Daoy (cell line): ENCODE results near the gene CHRM1. TPM values are rescaled to one million over a fixed set of nuclear protein-coding genes. Genes with fewer than 3 reads are reported as not detected.
"Not testable (repeated sequence)": the region's sequence is repeated elsewhere in the genome, so short reads cannot be mapped to it uniquely, and the experiment has no call there.

Experiments used
- DNase-seq: peaks from one replicate; pipeline ENCODE4 v3.0.0-alpha.2; 2015; ENCODE audit warnings: low read depth
- total RNA-seq: library from RNA; depleted of rRNA; stranded (reverse); fragments of >200 nt; shearing (Covaris generic); gene quantifications from 2 replicates; pipeline ENCODE4 v1.2.3, GENCODE V29; 2014; rRNA removed

Gene CHRM1
- total RNA-seq, 1 experiment from 2014 or later: not detected

DNA sequence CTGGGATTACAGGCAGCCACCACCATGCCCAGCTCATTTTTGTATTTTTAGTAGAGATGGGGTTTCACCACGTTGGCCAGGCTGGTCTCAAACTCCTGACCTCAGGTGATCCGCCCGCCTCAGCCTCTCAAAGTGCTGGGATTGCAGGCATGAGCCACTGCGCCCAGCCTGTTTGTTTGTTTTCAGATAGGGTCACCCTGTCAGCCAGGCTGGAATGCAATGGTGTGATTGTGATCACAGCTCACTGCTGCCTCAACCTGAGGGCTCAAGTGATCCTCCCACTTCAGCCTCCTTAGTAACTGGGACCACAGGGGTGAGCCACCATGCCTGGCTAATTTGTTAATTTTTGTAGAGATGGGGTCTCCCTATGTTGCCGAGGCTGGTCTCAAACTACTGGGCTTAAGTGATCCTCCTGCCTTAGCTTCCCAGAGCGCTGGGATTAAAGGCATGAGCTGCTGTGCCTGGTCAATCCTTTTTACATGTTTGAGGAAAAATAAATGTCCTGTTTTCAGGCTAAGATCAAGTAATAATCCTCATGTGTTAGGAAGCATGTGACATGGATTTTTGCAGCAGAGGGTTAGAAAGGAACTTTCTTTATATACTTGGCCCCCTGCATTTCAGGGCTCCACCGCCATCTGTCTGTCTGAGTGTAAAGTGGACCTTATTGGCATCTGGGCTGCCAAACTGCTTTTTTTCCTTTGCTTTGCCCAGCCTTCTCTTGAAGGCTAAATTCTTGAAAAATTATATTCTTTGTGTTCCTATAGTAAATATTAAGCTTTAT lies 45.3 kb downstream of the CHRM1 start:
- DNase-seq: no peak

DNA sequence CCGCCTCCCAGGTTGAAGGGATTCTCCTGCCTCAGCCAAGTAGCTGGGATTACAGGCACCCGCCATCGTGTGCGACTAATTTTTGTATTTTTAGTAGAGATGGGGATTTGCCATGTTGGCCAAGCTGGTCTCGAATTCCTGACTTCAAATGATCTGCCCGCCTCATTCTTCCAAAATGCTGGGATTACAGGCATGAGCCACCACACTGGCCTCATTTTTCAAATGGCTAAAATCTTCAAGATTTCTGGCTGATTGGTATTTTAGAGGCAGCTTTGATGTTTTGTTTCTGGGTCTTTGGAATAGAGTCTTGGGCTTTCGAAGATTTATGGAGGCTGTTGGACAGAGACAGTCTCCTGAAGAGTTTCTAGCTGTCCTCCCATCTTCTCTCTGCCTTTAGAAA lies 46.3 kb downstream of the CHRM1 start:
- DNase-seq: no peak

DNA sequence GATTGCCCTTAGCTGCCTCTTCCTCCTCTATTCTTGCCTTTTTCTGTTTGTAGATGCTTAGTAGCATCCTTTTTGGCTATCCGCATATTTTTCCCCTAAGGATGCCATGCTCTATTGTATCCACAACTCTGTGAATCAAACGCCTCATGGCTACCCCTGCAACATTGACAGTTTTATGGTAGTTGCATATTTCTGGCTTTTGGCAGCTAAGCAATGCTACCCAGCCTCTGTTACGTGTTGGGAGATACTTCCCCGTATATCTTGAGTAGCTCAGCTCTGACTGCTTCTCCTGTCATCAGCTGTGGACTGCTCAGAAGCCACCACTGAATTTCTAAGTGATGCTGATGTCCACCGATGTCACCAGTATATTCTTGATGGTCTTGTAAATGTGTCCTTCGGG lies 55.5 kb downstream of the CHRM1 start:
- no peak for DNase-seq

DNA sequence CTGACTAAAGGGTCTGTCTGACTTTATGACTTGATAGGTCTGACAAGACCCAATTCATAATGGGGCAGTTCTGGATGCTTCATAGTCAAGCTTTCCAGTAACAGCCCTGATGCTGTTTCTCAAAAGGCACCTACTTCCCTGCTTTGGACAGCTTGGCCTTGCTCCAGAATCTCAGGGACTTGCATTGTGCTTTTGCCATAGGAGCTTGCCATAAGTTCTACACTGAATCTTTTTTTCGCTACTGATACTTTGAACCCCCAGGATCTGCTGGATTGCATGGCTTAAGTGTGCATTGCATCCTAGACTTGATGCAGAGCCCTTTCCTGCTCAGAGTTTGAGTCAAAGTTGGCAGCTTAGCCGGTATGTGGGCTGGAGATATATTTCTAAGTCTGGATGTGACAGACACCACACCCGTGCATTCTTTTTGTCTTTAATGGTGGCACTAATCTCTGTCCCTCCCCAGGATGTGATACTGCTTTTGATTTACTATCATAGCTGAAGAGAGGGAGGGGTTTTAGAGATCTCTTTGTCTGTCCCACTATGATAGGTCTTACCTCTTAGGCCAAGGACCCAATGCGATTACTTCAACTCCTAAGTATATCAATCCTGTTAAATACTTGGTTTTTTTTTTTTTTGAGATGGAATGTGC lies 57.4 kb downstream of the CHRM1 start:
- no peak for DNase-seq

DNA sequence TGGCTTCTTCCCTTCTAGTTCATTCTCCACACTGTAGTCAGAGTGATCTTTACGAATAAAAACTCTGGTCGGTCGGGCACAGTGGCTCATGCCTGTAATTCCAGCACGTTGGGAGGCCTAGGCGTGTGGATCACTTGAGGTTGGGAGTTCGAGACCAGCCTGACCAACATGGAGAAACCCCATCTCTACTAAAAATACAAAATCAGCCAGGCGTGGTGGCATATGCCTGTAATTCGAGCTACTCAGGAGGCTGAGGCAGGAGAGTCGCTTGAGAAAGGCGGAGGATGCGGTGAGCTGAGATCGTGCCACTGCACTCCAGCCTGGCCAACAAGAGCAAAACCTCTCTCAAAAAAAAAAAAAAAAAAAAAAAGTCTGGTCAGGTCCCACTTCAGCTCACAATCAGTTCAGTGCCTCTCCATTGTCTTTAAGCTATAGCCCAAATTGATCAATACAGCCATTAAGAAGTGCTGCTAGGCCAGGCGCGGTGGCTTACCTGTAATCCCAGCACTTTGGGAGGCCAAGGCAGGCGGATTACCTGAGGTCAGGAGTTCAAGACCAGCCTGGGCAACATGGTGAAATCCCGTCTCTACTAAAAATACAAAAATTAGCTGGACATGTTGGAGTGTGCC lies 59.5 kb downstream of the CHRM1 start:
- not testable (repeated sequence) for DNase-seq

DNA sequence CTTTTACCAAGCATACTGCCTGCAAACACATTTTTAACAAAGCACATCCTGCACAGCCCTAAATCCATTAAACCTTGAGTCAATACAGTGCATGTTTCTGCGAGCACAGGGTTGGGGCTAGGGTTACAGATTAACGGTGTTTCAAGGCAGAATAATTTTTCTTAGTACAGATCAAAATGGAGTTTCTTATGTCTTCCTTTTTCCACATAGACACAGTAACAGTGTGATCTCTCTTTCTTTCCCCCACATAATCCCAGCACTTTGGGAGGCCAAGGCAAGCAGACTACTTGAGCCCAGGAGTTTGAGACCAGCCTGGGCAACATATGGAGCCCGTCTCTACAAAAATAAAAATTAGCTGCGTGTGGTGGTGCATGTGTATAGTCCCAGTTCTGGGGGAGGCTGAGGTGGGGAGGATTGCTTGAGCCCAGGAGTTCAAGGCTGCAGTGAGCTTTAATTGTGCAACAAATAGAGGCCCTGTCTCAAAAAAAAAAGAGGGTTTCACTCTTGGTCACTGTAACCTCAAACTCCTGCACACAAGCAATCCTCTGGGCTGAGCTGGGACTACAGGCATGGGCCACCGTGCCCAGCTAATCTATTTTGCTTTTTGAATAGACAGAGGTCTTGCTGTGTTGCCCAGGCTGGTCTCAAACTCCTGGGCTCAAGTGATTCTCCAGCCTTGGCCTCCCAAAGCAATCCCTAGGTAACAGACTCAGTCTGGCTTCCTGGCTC lies 60.2 kb downstream of the CHRM1 start:
- no peak for DNase-seq

DNA sequence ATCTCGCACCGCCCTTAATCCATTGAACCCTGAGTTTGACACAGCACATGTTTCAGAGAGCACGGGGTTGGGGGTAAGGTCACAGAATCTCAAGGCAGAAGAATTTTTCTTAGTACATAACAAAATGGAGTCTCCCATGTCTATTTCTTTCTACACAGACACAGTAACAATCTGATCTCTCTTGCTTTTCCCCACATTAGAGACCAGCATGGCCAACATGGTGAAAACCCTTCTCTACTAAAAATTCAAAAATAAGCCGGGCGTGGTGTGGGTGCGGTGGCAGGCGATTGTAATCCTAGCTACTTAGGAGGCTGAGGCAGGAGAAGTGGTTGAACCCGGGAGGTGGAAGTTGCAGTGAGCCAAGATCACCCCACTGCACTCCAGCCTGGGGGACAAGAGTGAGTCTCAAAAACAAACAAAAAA lies 61.9 kb downstream of the CHRM1 start:
- DNase-seq: not testable (repeated sequence)

Other genes with a start within 250 kb of the CHRM1 start
- 7.7 and 17.7 TPM in 2 replicates for gene UQCC3, start 249.7 kb downstream of the CHRM1 start, total RNA-seq
- gene LBHD1, start 249.1 kb downstream of the CHRM1 start, total RNA-seq: 4.9 and 6.0 TPM in 2 replicates
- 132 and 157 TPM in 2 replicates for gene UBXN1, start 242.3 kb downstream of the CHRM1 start, total RNA-seq
- gene LRRN4CL, start 231.8 kb downstream of the CHRM1 start, total RNA-seq: 0.98 TPM in 1 of 2 replicates, not detected in the other
- gene BSCL2, start 213.9 kb downstream of the CHRM1 start, total RNA-seq: 56.9 and 79.5 TPM in 2 replicates
- not detected in 2 replicates for gene GNG3, start 213.7 kb downstream of the CHRM1 start, total RNA-seq
- 6.8 and 8.2 TPM in 2 replicates for gene HNRNPUL2, start 193.9 kb downstream of the CHRM1 start, total RNA-seq
- gene TTC9C, start 192.9 kb downstream of the CHRM1 start, total RNA-seq: 36.7 and 51.0 TPM in 2 replicates
- 9.2 and 11.7 TPM in 2 replicates for gene ZBTB3, start 167.2 kb downstream of the CHRM1 start, total RNA-seq
- gene POLR2G, start 159.8 kb downstream of the CHRM1 start, total RNA-seq: 94.5 and 97.1 TPM in 2 replicates
- gene TAF6L, start 150.0 kb downstream of the CHRM1 start, total RNA-seq: 18.3 and 27.4 TPM in 2 replicates
- 40.8 and 64.5 TPM in 2 replicates for gene TMEM179B, start 134.0 kb downstream of the CHRM1 start, total RNA-seq
- 23.2 and 32.2 TPM in 2 replicates for gene TMEM223, start 129.4 kb downstream of the CHRM1 start, total RNA-seq
- gene NXF1, start 115.9 kb downstream of the CHRM1 start, total RNA-seq: 28.4 and 29.3 TPM in 2 replicates
- gene STX5, start 89.3 kb downstream of the CHRM1 start, total RNA-seq: 26.0 and 28.2 TPM in 2 replicates
- gene TEX54, start 88.5 kb downstream of the CHRM1 start, total RNA-seq: not detected in 2 replicates
- gene WDR74, start 81.8 kb downstream of the CHRM1 start, total RNA-seq: 147 and 152 TPM in 2 replicates
- gene SLC3A2, start 40.5 kb downstream of the CHRM1 start, total RNA-seq: 137 and 170 TPM in 2 replicates
- not detected in 2 replicates for gene SLC22A6, start 63.6 kb upstream of the CHRM1 start, total RNA-seq
- not detected in 2 replicates for gene SLC22A8, start 94.5 kb upstream of the CHRM1 start, total RNA-seq
- not detected in 2 replicates for gene SLC22A24, start 222.9 kb upstream of the CHRM1 start, total RNA-seq